Spleen (tissue), 7 donors: ENCODE measurements around the gene SEC23IP.

Source experiments
- CTCF ChIP-seq, 11 experiments: fragments of 200-600 bp in 7 of 11; fragments of 450-650 bp in 4 of 11; sonication (generic) in 4 of 11; IDR thresholded peaks in 8 of 11; conservative IDR thresholded peaks in 3 of 11; 1 replicate in 7 of 11; 2 replicates in 4 of 11; pipeline versions ENCODE4 v1.4.0 to v1.8.0; 2016 to 2021; ENCODE audit warnings: antibody characterized with exemption in 11 of 11, inconsistent platforms in 4 of 11, mild to moderate bottlenecking in 1 of 11
- POLR2AphosphoS5 ChIP-seq, 3 donors: sonication (generic); formaldehyde crosslinking; IDR thresholded peaks; one replicate each; pipeline ENCODE4 v1.5.1; 2017; ENCODE audit warnings: antibody characterized with exemption in 3 of 3
- donor health status: DM: no; HTN: no; CAD: no; lungs with moderate emphysema.
- donor health status: DM: no; HTN: no; CAD: no.
- donor health status: DM: no; HTN: no; CAD: no.

GRCh38 chr10:119973281-119973680 is 80.8 kb downstream of the SEC23IP start:
- TF ChIP-seq CTCF (IDR thresholded peaks at IDR 0.05 in 8 of 11, conservative IDR thresholded peaks at IDR 0.05 in 3 of 11) (no peak), POLR2AphosphoS5 (IDR thresholded peaks at IDR 0.05) (no peak)
